Right ventricle myocardium superior (tissue), 1 donor: ENCODE measurements around the gene KDM1B. TPM values are rescaled to one million over a fixed set of nuclear protein-coding genes. Genes with fewer than 3 reads are reported as not detected.
A peak's percentile ranks its signal among the peaks of the same experiment; 100 is the strongest.

Experiments
- ATAC-seq: fragments of 200-7000 bp; cut with Tn5 transposase; one replicate; pipeline ENCODE4 v1.9.1; 2020; ENCODE audit warnings: mild to moderate bottlenecking; ENCODE audit not compliant: poor library complexity
- DNase-seq: peaks from one replicate; pipeline ENCODE4 v3.0.0-alpha.2; 2020
- intact Hi-C: fragments of 100-400 bp; cut with DNase I; formaldehyde crosslinking; loops from one replicate; pipeline ENCODE4 v1.11.2; 2022
- long read RNA-seq: library from polyadenylated mRNA; unstranded; transcript quantifications from one replicate; pipeline ENCODE4 v2.0.0, GENCODE V29; 2021
- total RNA-seq: library from RNA; stranded (reverse); fragmentation: NEBNext Ultra II Directional; extraction: Animal tissue kit (Norgen Biotek cat#: 25700); gene quantifications from one replicate; pipeline ENCODE4 v1.2.1, GENCODE V29; 2021
- donor health status: DM: no; HTN: yes; CAD: no; lungs with severe emphysema.

Gene KDM1B, protein sequence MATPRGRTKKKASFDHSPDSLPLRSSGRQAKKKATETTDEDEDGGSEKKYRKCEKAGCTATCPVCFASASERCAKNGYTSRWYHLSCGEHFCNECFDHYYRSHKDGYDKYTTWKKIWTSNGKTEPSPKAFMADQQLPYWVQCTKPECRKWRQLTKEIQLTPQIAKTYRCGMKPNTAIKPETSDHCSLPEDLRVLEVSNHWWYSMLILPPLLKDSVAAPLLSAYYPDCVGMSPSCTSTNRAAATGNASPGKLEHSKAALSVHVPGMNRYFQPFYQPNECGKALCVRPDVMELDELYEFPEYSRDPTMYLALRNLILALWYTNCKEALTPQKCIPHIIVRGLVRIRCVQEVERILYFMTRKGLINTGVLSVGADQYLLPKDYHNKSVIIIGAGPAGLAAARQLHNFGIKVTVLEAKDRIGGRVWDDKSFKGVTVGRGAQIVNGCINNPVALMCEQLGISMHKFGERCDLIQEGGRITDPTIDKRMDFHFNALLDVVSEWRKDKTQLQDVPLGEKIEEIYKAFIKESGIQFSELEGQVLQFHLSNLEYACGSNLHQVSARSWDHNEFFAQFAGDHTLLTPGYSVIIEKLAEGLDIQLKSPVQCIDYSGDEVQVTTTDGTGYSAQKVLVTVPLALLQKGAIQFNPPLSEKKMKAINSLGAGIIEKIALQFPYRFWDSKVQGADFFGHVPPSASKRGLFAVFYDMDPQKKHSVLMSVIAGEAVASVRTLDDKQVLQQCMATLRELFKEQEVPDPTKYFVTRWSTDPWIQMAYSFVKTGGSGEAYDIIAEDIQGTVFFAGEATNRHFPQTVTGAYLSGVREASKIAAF
- total RNA-seq, result 13.2 TPM
- long read RNA-seq, partial matches to known transcripts, result 0 of 4 reads
- long read RNA-seq, other reads (novel, unspliced or antisense), result 4 of 4 reads

DNA sequence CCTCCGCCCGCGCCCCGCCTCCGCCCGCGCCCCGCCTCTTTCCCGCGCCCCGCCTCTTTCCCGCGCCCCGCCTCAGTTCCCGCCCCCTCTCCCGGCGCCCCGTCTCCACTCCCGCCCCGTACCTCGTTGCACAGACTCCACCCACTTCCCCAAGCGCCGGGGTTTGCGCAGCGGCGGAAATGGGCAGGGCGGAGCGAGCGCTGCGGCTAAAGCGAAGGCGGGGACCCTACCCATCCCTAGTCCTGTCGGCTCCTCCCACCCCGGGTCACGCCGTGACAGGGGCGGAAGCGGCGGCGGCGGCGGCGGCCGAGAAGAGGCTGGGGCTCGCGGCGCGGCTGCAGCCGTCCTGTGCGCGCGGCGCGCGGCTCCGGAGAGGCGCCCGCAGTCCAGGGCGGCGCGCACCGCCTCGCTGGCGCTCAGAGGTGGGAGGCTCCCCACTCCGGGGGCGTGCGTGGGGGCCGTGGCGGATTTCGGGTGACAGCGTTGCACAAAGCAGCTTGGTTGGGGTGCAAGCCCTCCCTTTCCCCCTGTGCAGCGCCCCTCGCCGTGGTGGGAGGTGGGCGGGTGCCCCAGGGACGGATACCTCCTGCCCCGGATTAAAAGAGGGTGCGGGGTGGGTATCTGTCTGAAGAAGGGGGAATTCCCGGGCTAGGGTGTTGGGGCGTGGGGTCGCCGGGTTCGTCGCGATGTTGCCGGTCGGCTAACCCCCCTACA, at the start of gene KDM1B:
KDM1B (plus strand) TSS at position 273 of the 714 bp plus-strand sequence. CDS start 4,474 bp downstream, outside the sequence.
- intact Hi-C loops, result no loop called here

DNA sequence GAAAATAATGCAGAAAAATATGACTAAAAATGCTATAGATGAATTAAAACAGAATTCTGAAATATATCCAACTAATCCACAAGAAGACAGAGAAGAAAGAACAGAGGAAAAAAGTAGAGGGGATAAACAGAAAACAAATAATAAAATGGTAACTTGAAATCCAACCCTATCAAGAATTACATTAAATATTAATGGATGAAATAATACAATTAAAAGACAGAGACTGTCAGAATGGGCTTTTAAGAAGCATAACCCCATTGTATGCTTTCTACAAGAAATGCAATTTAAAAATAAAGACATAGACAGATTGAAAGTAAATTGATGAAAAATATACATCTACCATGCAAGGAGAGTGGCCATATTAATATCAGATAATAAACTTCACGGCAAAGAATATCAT, 48.2 kb upstream of the KDM1B start:
- DNase-seq (no peak), ATAC-seq (no peak)
- intact Hi-C loops, result no loop called here

More for the DNA sequence above, at the start of gene KDM1B:
- ATAC-seq, result peak; percentile 98
- peak; percentile 99 for DNase-seq

DNA sequence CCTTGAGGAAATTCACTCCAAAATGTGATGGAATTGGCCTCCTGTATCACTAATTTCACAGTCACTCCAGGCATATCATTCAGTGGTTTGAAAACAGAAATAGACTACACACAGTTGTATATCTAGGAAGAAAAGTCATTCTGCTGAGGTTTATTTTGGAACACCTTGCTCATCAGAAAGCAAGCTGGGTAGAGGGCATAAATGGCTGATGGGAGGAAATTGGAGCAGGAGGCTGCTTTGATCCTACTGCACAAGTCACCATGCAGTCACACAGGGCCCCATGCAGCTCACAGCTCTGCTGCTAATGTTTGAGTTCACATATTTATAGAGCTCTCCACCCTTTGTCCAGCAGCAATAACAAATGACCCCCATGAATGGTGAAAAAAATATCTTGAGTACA, 45.1 kb upstream of the KDM1B start:
- ATAC-seq, result no peak

DNA sequence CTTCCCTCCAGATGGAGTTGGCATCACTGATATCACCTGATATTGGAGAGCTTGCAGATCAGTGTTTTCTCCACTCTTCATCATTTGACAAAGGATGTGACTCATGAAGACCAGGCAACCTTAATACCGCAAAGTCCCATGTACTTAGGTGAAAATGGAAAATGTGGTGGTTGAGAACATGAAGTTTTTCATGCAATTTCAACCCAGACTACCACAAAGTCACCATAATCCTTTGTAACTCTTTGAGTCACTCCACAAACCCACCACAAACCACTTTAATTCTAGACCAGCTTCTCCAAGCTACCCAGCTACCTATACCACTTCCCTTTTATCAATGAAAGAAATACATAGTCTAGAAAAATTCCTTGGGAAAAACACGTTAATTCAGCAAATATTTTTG, 39.9 kb upstream of the KDM1B start:
- ATAC-seq (no peak), DNase-seq (no peak)
- intact Hi-C loops, result no loop called here

More for the DNA sequence above, 45.1 kb upstream of the KDM1B start:
- intact Hi-C loops, result no loop called here
- DNase-seq, result no peak

DNA sequence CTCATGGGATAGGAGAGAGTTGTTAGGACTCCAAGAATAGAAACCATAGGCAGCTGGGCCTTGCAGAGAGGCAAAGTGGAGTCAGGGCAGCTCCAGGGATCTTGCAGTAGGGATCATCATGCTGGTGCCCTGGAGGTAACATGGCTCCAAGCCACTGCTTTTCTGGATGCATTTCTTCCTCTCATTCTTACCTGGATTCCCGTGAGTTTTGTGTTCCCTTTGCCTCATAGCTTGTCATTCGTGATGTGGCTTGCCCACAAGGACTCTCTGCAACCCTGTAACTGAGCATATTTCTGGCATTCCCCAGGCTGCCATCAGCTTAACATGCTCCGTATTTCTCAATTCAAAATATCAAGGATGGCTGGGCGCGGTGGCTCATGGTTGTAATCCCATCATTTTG, 38.1 kb upstream of the KDM1B start:
- ATAC-seq, result no peak
- intact Hi-C loops, result no loop called here
- DNase-seq, result no peak

DNA sequence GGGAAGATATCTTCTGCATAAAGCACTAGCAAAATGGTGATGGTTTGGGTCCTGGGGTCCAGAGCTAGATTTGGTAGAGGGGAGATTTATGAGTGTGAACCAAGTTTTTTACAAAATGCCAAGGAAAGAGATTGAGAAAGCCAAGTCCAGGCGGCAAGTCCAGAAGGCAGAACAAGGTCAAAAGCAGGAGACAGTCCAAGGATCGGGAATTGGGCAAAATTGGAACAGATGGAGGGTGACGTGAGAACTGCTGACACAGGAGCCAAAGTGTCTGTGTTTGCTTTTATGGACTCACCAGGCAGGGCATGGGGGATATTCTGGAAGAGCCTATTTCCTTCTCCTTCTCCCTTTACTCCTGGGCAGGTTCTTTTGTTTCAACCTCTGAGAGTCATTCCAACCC, 36.9 kb upstream of the KDM1B start:
- DNase-seq (no peak), ATAC-seq (no peak)
- intact Hi-C loops, result no loop called here

DNA sequence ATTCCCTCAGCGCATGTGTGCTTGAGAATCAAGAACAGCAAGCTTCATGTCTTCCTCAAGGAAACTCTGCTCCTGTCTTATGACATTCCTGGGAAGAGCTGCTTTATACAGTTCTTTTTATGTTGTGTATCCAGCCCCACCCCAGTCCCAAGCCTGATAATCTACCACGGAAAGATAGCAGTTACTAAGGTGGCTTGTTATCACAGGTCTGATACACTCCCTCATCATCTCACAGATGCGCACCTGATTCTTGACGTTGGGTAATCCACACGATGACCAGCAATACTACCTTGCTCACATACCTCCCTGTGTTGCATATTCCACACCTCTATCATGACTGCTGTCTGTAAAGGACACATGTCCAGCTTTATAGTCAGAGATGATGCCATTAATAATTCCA, 36.0 kb upstream of the KDM1B start:
- intact Hi-C loops, result no loop called here
- ATAC-seq, result no peak
- no peak for DNase-seq

DNA sequence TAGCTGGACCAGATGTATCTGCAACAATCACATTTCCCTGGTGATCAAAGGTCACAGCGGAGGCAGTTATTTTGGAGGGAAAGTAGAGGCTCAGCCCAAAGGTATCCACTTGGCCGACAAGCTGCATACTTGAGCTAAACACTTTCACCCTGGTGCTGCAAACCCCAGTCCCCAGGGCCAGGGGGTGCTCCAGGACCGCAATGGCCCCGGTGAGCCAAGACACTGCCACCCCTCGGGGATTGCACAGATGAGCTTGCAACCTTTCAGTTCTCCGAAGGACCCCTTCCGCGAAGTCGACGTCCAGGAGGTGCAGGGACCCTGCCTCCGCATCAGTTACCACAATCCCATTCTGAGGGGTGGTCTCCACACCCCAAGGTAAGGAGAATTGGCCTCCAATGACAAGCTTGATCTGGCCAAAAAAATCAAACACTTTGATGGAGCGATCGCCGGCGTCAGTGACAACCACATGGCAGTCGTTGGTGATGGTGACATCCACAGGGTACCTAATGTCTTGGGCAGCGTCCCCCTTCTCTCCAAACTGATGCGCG, 33.6 kb upstream of the KDM1B start:
- no peak for ATAC-seq
- intact Hi-C loops, result loop anchor here (5.0 to 10.0 kb wide), 2 partner anchors 134 to 287 kb away; partner anchors contain the start of gene KIF13A
- no peak for DNase-seq

DNA sequence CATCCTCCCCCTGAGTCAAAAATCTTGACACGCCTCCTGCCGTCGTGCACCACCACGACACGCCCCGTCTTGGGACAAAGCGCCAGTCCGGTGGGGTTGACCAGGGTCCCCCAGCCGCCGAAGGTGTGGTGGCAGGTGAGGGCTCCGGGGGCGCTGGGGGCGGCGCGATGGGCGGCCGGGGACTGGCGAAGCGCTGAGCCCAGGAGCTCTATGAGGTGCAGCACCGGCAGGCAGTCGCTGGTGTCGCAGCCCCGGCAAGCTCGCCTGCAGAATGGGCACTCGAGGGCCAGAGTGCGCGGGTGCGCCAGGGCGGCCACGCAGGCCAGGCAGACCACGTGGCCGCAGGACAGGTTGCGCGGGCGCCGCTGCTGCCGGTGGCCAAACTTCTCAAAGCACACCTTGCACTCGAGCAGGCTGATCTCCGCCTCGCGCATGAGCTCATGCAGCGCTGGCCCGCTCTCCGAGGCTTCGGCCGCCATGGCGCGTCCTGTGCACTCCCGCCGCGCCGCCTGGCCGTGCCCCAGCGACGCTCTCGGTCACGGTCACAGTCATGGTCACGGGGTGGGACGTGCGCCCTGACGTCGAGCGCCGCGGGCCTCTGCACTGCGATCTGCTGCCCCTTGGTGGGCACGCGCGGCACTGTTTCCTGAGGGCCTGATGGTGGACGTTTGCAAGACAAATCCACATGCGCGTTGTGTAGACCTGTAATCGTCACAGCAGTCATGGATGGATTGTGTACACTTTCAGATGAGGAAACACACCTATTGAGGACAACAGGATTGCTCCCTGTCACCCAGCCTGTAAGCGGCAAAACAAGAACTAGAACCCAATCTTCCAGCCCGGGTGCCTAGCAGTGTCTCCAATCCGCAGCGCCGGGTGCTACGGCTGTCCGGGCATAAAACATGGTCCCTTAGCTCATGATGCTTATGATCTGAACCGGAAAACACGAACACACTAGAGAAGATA, 32.8 kb upstream of the KDM1B start, which contains the start of gene NHLRC1:
NHLRC1 (minus strand) TSS at position 550 of the 966 bp plus-strand sequence; CDS start at position 479, 71 bp downstream.
- intact Hi-C loops, result loop anchor here (5.0 to 10.0 kb wide), 2 partner anchors 135 to 288 kb away; partner anchors contain the start of gene KIF13A
- peak; percentile 100 for ATAC-seq
- peak; percentile 94 for DNase-seq

DNA sequence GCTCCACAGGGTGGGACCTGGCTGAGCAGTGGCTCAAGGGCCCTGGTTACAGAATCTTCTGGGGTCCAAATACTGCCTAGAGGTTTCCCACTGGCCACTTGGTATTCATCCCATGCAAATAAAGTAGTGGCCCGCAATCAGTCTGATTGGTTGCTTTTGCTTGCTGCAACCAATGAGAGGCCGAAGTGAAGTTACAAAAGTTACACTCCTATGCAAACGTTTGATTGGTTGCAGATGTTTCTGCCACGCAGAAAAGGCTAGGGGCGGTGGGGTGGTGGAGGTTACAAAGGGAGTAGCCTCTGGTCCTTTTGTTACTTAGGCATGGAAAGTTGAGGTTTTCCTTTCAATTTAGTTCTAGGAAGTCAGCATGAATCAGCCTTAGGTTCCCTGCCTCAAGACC, 29.1 kb upstream of the KDM1B start:
- DNase-seq, result no peak
- no peak for ATAC-seq
- intact Hi-C loops, result loop anchor here (10.0 kb wide), 1 partner anchor 291 kb away; no protein-coding TSS in a partner anchor

DNA sequence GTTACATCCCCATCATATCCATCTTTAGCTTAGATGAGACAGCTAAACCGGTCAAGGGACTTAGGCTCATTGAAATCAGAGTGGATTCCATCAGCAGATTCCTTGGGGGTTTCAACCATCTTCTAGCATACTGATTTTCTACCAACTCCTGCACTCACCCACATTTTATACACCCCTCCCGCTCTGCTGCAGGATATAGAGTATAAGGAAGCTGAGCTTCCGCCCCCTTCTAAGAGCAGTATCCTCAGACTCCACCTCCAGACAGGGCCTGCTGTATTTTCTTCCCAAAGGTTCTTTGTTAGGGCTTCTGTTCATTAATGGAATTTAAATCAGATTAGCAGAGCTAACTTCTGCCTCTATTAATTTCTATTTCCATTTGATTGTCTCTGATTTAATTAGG, 22.9 kb upstream of the KDM1B start:
- intact Hi-C loops, result no loop called here
- no peak for ATAC-seq

DNA sequence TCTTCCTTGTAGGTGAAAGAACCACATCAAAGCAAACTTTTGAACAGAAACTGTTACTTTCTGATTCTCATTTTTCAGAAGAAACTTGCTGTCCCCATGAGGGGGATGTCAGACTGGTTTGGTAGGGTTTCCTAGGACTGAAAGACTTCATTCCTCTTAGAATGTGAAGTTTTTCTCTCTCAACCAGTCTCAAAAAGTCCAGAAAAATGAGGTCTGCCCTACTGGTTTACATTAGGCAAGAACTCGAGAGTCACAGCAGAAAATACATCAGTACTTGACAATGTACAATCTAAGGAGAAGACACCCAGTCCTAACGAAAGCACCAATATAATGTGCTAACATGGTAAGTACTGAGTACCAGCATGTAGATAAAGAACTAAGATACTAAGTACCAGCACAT, 20.1 kb upstream of the KDM1B start:
- DNase-seq (no peak), ATAC-seq (no peak)
- intact Hi-C loops, result no loop called here

More for the DNA sequence above, 22.9 kb upstream of the KDM1B start:
- no peak for DNase-seq

DNA sequence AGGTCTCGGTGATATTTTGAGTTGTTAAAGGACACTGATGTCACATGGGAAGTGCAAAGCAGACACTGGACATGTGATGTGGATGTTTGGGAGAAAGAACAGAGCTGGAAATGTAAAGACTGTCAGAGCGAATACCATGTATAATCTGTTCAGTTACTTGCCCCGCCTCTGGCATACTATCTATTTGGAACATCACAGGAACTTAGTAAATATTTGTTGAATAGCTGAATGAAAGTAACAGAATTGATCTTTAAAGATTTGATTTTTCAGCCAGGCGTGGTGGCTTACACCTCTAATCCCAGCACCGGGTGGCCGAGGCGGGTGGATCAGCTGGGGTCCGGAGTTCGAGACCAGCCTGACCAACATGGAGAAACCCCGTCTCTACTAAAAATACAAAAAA, 19.0 kb upstream of the KDM1B start:
- ATAC-seq, result no peak
- no peak for DNase-seq

DNA sequence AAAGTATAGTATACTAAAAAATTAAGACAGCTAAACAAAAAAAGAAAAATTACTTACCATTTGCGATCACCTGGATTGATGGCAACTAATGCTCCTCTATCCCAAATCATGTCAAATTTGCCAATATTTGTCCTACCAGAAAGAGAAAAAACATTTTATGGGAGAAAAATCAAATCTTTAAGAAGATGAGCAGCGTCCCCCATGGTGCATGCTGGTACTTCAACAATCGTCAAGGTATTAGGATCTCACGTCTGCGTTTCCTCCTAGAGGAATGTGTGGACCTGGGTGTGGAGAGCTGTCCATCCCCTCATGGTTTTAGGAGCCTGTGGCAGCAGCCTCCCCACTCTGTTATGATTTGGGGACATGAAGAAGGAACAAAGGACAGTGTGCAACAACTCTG, 16.3 kb upstream of the KDM1B start:
- DNase-seq, result no peak
- intact Hi-C loops, result no loop called here
- no peak for ATAC-seq

More for the DNA sequence above, 19.0 kb upstream of the KDM1B start:
- intact Hi-C loops, result no loop called here

DNA sequence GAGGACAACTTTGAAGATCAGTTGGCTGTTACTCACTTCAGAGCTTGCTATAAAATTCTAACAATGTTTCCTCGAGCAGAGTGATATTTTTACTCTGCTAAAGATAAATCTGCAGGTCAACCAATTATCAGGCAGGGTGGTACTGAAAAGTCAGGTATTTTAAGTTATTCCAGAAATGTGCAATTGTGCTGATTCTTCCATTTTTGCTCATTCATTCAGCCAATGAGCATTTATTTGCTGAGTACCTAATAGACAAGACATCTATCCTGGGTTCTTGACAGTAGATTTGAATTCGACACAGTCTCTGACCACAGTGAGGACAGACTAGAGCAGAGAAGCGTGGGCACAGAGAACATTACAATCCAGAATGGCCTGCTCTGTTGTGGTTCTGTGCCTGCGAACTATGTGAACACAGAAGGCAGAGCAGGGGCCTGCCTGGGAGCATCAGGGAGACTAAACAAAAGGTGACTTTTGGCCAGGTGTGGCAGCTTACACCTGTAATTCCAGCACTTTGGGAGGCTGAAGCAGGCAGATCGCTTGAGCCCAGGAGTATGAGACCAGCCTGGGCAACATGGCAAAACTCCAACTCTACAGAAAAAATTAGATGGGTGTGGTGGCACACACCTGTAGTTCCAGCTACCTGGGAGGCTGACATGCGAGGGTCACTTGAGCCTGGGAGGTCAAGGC, 15.1 kb upstream of the KDM1B start:
- DNase-seq, result no peak
- intact Hi-C loops, result no loop called here
- ATAC-seq, result no peak

DNA sequence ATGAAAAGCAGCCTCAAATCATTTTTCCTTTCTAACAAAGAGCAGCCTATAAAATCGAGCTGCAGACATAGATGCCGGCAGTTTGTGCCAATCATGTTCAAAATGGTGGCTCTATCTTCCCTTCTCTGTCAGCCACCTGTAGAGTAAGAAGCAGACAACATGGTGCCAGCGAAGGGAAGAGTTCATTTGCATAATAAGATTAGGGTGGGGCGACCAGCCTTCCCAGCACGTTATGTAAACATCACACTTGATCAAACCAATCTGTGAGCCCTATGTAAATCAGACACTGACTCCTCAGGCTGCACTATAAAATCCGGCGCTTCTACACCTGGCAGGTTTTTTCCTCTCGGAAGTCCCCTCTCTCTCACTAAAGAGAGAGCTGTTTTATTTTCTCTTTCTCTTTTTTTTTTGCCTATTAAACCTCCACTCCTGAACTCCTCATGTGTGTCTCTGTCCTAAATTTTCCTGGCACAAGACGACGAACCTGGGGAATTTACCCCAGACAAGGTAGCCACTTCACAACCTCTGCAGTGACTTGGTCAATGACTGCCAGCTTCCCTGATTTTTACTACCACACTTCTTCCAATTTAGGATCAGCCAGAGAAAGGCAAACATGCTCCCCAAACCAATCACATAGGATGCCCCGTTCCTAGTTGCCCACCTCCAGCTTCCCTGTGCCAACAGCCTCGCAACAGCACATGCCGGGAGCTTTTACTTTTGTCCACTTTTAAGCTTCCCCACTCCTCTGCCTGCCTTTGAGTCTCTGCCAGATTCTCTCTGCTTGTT, 13.2 kb upstream of the KDM1B start:
- ATAC-seq, result no peak
- intact Hi-C loops, result no loop called here
- no peak for DNase-seq
